GM19455 (cell line): Measurements from ENCODE around the gene PSMB9.

ENCODE experiments used
- ATAC-seq: cut with Tn5 transposase; IDR thresholded peaks from one replicate; pipeline ENCODE4 v1.9.1; 2021; ENCODE audit not compliant: unreplicated experiment

The PSMB9 gene

DNA sequence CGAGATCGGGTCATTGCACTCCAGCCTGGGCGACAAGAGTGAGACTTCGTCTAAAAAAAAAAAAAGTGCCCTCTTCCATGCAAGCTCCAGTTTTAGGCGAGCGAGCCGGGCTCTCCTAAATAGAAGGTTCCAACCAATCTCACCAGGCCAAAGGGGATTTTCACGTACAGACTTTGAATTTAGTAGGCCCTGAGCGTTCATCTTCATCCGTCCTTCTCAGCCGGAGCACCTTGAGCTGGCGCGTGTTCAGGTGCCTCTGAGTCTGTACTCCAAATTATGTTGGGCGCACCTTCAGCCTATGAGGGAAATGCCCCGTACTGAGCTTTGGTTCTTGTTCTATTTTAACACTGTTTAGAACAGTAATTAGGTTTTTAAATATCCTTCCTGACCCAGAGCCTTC lies 14.6 kb upstream of the PSMB9 start:
- ATAC-seq, result no peak

GRCh38 chr6:32840604-32841246 lies 13.3 kb upstream of the PSMB9 start:
- no peak for ATAC-seq

DNA sequence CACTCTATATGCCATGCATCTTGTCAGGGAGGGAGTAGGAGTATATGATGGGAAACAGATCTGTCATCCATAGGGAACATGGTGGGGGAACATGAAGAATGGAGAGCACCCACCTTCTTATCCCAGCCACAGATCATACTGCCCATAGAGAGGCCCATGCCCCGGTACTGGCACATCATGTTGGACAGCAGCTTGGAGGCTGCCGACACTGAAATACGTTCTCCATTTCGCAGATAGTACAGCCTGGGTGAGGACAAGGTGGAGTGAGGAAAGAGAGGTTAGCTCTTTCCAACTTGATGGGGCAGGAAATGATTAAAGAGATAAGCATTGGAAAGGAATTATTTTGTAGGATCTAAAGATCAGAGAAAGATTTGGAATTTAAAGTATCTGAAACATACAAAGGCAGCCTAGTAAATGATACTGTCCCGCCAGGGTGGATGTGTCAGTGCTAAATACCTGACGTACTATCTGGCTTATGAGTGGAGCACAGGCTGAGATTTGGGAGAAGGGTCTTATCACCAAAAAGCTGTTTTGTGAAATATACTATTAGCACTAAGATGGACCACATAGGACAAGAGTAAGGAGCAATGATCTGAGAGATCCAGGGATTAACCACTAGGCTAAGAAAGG lies 11.9 kb upstream of the PSMB9 start:
- ATAC-seq, result no peak

- ATAC-seq, result no peak
Measured at GRCh38 chr6:32842690-32843089, 11.3 kb upstream of the PSMB9 start.

- no peak for ATAC-seq
Measured at GRCh38 chr6:32843331-32843978, 10.5 kb upstream of the PSMB9 start.

DNA sequence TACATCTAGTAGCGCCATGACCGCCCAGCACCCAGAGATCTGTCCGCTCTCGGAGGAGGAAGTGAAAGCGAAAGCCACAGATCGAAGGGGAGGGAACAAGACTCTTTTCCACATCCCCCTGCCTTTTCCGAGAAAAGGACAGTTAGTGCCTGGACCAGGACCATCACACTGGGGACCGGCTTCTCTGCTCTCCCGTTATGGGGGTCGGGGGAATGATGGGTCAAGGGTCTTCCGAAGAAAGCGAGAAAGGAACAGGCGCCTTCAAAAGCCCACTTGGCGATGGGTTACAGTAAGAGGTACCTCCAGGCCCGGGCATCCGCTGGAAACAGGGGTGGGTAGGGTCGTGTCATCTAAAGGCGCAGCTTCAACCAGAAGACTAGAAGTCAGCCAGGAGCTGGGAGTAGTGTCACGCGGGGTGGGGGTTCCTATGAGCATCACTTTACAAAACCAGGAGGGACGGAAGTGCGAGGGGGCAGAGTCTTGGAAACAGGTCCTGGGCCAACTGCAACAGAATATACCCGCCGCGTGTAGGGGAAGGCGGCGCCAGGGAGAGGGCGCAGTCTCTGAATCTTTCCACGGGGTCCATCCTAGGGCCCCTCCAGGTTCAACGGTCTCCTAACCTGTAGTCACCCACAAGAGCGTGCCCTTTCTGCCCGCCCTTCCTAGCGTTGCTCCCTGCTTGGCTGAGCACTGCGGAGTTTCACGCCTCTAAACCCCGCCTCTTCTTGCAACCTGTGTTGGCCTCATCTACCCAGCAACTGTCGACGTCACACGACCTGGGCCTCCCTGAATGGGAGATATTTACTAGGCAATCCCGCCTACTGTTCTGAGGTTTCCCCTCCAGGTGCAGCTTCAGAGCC lies 9.8 kb upstream of the PSMB9 start, which contains the start of gene PSMB8:
PSMB8 (minus strand) TSS at position 69 of the 860 bp plus-strand sequence; CDS start at position 18, 51 bp downstream.
- peak; percentile 56 for ATAC-seq

- no peak for ATAC-seq
Measured at GRCh38 chr6:32844839-32845383, 9.1 kb upstream of the PSMB9 start.

DNA sequence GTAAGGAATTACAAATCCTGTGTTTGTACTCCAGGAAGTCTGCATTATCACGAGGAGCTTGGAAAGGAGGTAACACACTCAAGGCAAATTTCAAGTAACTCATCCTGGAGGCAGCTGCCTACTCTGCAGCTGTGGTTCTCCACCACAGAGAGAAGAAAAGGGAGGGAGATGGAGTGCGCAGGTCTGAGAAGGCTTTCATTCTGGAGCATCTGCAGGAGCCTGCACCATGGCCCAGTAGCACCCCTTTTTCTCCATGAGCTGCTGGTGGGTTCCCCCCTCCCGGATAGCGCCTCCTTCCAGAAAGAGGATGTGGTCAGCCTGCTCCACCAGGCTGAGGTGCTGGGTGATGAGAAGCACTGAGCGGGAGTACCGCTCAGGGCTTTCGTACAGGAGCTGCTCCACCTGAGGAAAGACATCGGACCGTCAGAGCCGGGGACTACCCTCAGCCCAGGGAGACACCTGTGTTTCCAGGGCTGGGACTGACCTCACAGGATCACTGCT lies 8.6 kb upstream of the PSMB9 start:
- no peak for ATAC-seq

DNA sequence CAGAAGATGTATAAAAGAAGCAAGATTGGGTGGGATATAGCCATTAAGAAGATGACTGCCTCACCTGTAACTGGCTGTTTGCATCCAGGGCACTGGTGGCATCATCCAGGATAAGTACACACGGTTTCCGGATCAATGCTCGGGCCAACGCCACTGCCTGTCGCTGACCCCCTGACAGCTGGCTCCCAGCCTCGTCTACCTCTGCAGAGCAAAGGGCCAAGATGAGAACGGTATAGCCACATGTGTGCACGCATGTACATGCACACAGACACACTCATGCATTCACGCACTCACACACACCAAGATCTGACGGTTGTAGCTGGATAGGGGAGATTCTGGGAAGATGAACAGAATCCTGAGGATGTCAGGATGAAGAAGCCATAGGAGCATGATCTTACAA lies 7.0 kb upstream of the PSMB9 start:
- no peak for ATAC-seq

- ATAC-seq, result no peak
Measured at GRCh38 chr6:32847795-32848194, 6.2 kb upstream of the PSMB9 start.

GRCh38 chr6:32849126-32849525 lies 4.9 kb upstream of the PSMB9 start:
- no peak for ATAC-seq

DNA sequence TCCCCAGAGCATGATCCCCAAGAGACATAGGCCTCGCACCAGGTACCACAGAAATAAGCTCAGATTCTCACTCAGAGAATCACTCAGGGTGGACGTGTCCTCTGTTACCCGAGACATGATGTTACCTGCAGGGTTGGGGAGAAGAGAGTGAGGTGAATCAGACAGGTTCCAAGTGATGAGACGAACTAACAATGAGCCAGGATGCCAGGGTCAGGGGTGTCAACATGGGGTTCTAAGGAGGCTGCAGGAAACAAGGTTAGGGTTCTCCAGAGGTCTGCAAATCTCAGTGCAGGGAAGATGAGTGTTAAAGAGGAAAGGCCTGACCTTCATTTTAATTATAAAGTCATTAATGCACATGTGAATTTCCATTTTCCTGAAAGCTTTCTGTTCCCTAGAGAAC lies 3.0 kb upstream of the PSMB9 start:
- ATAC-seq, result no peak

GRCh38 chr6:32852018-32852843 lies 1.8 kb upstream of the PSMB9 start:
- ATAC-seq, result peak; percentile 3

DNA sequence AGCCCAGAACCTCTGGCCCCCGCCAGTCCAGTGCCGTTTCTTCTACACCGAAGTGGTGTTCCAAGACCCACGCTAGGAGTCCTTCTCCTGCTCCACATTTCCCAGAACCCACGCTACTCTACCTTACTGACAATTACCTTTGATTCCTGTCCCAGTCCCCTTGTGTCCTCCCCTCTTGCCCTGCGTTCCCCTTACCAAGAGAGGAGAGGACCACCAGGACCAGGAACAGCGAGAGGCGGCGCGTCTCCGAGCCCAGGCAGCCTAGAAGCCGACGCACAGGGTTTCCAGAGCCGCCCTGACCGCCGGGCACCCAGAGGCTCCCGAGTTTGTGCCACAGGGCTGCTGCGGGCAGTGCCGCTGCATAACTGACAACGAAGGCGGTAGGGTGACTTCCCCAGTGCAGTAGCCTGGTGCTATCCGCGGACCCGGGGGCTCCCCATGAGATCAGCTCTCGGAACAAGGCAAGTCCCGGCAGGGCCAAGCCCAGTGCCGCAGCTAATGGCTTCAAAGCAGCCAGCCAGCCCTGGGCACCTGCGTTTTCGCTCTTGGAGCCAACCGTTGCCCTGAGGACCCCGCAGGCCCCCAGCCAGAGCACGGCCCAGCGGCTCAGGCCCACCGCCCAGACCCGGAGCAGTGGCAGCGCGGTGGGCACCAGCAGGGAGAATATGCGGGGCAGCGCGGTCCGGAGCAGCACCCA lies 1.0 kb upstream of the PSMB9 start:
- peak; percentile 15 for ATAC-seq

GRCh38 chr6:32854376-32855178 lies 585 bp downstream of the PSMB9 start:
- ATAC-seq, result no peak

- no peak for ATAC-seq
Measured at GRCh38 chr6:32855467-32856174, 1.6 kb downstream of the PSMB9 start.

DNA sequence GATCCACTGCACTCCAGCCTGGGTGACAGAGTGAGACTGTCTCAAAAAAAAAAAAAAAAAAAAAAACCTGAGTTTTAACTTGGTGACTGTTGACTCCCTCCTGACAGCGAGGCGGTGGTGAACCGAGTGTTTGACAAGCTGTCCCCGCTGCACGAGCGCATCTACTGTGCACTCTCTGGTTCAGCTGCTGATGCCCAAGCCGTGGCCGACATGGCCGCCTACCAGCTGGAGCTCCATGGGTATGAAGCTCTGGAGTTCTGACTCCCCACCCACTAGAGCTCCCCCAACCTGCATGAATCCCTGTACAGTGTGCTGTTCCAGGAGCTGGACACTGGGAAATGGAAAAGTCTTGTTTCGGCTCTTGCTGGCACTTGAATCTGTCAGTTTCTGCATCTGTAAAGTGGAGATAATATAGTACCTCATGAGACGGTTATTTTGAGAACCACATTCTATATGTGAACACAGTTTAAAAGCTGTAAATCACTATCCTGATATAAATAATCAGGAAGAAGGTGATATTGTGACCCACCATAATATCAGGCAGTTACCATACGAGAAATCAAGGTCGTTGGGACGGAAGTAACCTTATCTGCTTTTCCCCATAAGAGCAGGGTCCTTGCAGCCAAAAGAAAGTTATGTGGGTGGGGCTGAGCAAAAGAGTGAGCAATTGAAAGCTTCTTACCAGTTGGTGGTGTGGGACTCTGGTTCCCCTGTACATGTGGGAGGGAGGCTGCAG lies 3.3 kb downstream of the PSMB9 start:
- no peak for ATAC-seq
